Measurements from ENCODE around the gene ACBD3. TPM values are rescaled to one million over a fixed set of nuclear protein-coding genes. Genes with fewer than 3 reads are reported as not detected.
A peak's percentile ranks its signal among the peaks of the same experiment; 100 is the strongest.

Gene ACBD3
- total and polyA plus RNA-seq, 2 of the 8 experiments (the other 6 are each of a cell fraction or from before 2014, with no cell fraction given) = 8.4 to 29.4 TPM

DNA sequence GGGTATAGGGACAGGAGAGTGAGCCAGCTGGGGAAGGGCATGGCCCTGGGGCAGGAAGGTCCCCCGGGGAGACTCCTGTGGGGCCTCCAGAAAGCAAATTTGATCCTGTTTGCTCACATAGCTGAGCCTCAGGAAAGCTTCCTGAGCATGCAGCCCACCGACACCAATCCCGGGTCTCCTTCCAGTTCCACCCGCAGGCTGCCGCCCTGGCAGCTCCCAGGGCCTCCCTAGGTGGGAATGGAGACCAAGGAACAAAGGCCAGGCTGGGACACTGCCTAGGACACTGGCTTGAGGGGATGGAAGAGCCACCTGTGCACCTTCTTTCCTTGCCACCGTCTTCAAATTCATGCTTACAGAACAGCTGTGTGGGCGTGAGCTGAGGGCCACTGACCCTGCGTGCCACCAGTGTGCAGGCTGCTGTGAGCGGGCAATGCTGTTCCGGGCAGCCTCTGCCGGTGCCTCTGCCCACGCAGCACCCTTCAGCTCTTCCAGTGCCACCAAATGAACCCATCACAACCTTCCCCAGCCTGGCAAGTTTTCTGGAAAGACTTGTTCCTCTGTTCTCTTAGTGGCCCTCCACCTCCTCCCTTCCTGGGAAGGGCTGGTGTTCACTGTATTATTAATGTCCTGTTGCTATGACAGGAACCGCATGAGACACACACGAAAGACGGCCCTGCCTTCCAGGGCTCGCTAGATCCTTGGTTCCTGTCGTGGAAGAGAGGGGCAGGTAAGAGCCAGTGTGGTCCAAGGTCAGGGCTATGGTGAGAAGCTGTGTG is 53.6 kb downstream of the ACBD3 start:
- Histone ChIP-seq H3K4me1 (replicated peaks in 1 of 4; ENCODE audit: control insufficient read depth in 3 of 4, insufficient read depth in 4 of 4, low read length in 3 of 4) (peaks cover 3 to 14% (median 9%) of the 10 kb centered on the region in 4 experiments), H3K23me2 (ENCODE audit: low read depth, low read length) (no peaks in the 10 kb centered on the region), H3K4me2 (ENCODE audit: insufficient read depth in 1 of 2, low read depth in 2 of 2, low read length in 2 of 2) (no peak overlapping the region), H4K20me1 (replicated peaks in 1 of 2; ENCODE audit: control insufficient read depth in 1 of 2, insufficient read depth in 2 of 2, low read length in 2 of 2) (no peaks in the 10 kb centered on the region), H3K18ac (ENCODE audit: extremely low read depth, low read length) (no peak overlapping the region), H3K23ac (ENCODE audit: insufficient read length) (no peak overlapping the region), H3K36me3 (ENCODE audit: control insufficient read depth in 2 of 4, insufficient read depth in 4 of 4, low read length in 3 of 4) (no peaks in the 10 kb centered on the region), H2BK15ac (ENCODE audit: low read length) (0 out of 2 replicates have a peak overlapping the region, but pooled peaks have one; percentile 20), H2BK20ac (ENCODE audit: low read length) (0 out of 2 replicates have a peak overlapping the region, but pooled peaks have one; percentile 55), H4K5ac (ENCODE audit: insufficient read length, low read depth, low read length) (no peak overlapping the region), H4K8ac (ENCODE audit: extremely low read depth, insufficient read depth, low read length) (no peak overlapping the region; the same call in 1 of the 2 replicates), H2BK5ac (ENCODE audit: low read depth, low read length) (peak overlapping the region; percentile 40; the same call in 1 of the 2 replicates), H3K56ac (replicated peaks; ENCODE audit: insufficient read length, low read depth, low read length) (no peak overlapping the region), H3K14ac (ENCODE audit: insufficient read length) (no peak overlapping the region), H3K9ac (replicated peaks in 1 of 4; ENCODE audit: extremely low read depth in 1 of 4, low read depth in 3 of 4, low read length in 3 of 4) (no peak overlapping the region), H3K79me1 (ENCODE audit: low read depth, low read length) (no peaks in the 10 kb centered on the region), H4K91ac (replicated peaks; ENCODE audit: insufficient read length, low read length) (no peak overlapping the region), H3K9me3 (ENCODE audit: insufficient read depth in 2 of 2, low read depth in 1 of 2, low read length in 1 of 2) (no peaks in the 10 kb centered on the region), H3K27ac (ENCODE audit: low read depth, low read length) (no peak overlapping the region), H2AK5ac (ENCODE audit: low read depth, low read length) (no peak overlapping the region), H3K4ac (replicated peaks; ENCODE audit: insufficient read length, low read depth, low read length) (no peak overlapping the region), H2AFZ (ENCODE audit: low read length) (no peak overlapping the region), H2BK120ac (replicated peaks; ENCODE audit: low read depth, low read length) (no peak overlapping the region), H2BK12ac (ENCODE audit: low read depth, low read length) (0 out of 2 replicates have a peak overlapping the region, but pooled peaks have one; percentile 3), H3K27me3 (replicated peaks in 1 of 4; ENCODE audit: control insufficient read depth in 3 of 4, extremely low read depth in 1 of 4, insufficient read depth in 3 of 4, low read length in 3 of 4) (no peaks in the 10 kb centered on the region; a peak in 1 of 7 replicates), H3K79me2 (ENCODE audit: control insufficient read depth in 1 of 2, insufficient read depth in 2 of 2, low read length in 2 of 2) (no peaks in the 10 kb centered on the region), H3K4me3 (ENCODE audit: extremely low read depth in 1 of 4, insufficient read depth in 2 of 4, low read depth in 3 of 4, low read length in 4 of 4) (no peak overlapping the region)
- 86% methylated on average over 17 of the region's 17 CpGs; no CpG with 5 or more reads in 1 of the 2 experiments for WGBS, 2 experiments (ENCODE audit: extremely low coverage in 1 of 2, insufficient coverage in 1 of 2, insufficient read length in 1 of 2, insufficient replicate concordance in 2 of 2, low coverage in 1 of 2, low lambda C conversion rate in 2 of 2, missing lambda C conversion rate in 1 of 2)
- DNase-seq (ENCODE audit: low read depth in 1 of 2, low spot score in 2 of 2) = no peak
- ChIA-PET POLR2A (ENCODE audit: partially characterized antibody) (interaction anchor here (0.6 to 1.9 kb wide), 6 partner anchors 8 to 91 kb away, joined by 3 to 17 read pairs (median 3); no protein-coding TSS in a partner anchor), CTCF (ENCODE audit: partially characterized antibody) (interaction anchor here (0.7 to 3.0 kb wide), 8 partner anchors 8 to 68 kb away, joined by 3 to 10 read pairs (median 6); no protein-coding TSS in a partner anchor)
- FAIRE-seq = no peak
- TF ChIP-seq RFX5 (IDR thresholded peaks at IDR 0.05; ENCODE audit: borderline replicate concordance, low read depth, low read length) (no peak), CHD2 (IDR thresholded peaks at IDR 0.05; ENCODE audit: low read length) (no peak), NANOG (IDR thresholded peaks at IDR 0.05; ENCODE audit: insufficient read depth, low read depth, low read length, poor library complexity, severe bottlenecking) (no peak), MAFK (IDR thresholded peaks at IDR 0.05; ENCODE audit: low read depth, low read length) (no peak), RBBP5 (IDR thresholded peaks at IDR 0.05; ENCODE audit: borderline replicate concordance, low read depth, low read length) (no peak), TAF1 (IDR thresholded peaks at IDR 0.05; ENCODE audit: low read depth, low read length) (no peak)
- TF ChIP-seq, protein P1, sequence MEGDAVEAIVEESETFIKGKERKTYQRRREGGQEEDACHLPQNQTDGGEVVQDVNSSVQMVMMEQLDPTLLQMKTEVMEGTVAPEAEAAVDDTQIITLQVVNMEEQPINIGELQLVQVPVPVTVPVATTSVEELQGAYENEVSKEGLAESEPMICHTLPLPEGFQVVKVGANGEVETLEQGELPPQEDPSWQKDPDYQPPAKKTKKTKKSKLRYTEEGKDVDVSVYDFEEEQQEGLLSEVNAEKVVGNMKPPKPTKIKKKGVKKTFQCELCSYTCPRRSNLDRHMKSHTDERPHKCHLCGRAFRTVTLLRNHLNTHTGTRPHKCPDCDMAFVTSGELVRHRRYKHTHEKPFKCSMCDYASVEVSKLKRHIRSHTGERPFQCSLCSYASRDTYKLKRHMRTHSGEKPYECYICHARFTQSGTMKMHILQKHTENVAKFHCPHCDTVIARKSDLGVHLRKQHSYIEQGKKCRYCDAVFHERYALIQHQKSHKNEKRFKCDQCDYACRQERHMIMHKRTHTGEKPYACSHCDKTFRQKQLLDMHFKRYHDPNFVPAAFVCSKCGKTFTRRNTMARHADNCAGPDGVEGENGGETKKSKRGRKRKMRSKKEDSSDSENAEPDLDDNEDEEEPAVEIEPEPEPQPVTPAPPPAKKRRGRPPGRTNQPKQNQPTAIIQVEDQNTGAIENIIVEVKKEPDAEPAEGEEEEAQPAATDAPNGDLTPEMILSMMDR (IDR thresholded peaks at IDR 0.05; ENCODE audit: control extremely low read depth in 1 of 3, insufficient read depth in 1 of 3, low read depth in 1 of 3, low read length in 3 of 3) = no peak
- TF ChIP-seq, protein P2, sequence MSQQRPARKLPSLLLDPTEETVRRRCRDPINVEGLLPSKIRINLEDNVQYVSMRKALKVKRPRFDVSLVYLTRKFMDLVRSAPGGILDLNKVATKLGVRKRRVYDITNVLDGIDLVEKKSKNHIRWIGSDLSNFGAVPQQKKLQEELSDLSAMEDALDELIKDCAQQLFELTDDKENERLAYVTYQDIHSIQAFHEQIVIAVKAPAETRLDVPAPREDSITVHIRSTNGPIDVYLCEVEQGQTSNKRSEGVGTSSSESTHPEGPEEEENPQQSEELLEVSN (IDR thresholded peaks at IDR 0.05) = no peak
